IgD-negative memory B cell (primary cell): ENCODE results near the gene CLMP. TPM values are rescaled to one million over a fixed set of nuclear protein-coding genes. Genes with fewer than 3 reads are reported as not detected.

Source experiments
- H3K27ac Mint-ChIP-seq, 3 donors: one replicate each; pipeline ENCODE4 v1.8.0; 2020 to 2022; ENCODE audit warnings: mild to moderate bottlenecking in 3 of 3, mixed read lengths in 3 of 3, moderate library complexity in 1 of 3
- H3K27me3 Mint-ChIP-seq: one replicate; pipeline ENCODE4 v1.8.0; 2021; ENCODE audit warnings: mixed read lengths
- H3K36me3 Mint-ChIP-seq: one replicate; pipeline ENCODE4 v1.8.0; 2020; ENCODE audit warnings: mild to moderate bottlenecking, mixed read lengths
- H3K4me1 Mint-ChIP-seq, 3 donors: one replicate each; pipeline ENCODE4 v1.8.0; 2020 to 2022; ENCODE audit warnings: mixed read lengths in 3 of 3, mild to moderate bottlenecking in 1 of 3
- H3K4me3 Mint-ChIP-seq, 4 donors: one replicate each; pipeline ENCODE4 v1.8.0; 2020 to 2022; ENCODE audit warnings: mild to moderate bottlenecking in 4 of 4, mixed read lengths in 4 of 4, moderate library complexity in 3 of 4
- H3K9me3 Mint-ChIP-seq, 3 donors: one replicate each; pipeline ENCODE4 v1.8.0; 2020 to 2021; ENCODE audit warnings: mixed read lengths in 3 of 3, mild to moderate bottlenecking in 1 of 3
- polyA plus RNA-seq: library from polyadenylated mRNA; unstranded; fragments of 300-500 nt; fragmentation: Illumina TruSeq; gene quantifications from one replicate; pipeline ENCODE4 v1.2.3, GENCODE V29; 2021

Gene CLMP
- polyA plus RNA-seq, 1 donor from 2014 or later = 0.31 TPM

DNA sequence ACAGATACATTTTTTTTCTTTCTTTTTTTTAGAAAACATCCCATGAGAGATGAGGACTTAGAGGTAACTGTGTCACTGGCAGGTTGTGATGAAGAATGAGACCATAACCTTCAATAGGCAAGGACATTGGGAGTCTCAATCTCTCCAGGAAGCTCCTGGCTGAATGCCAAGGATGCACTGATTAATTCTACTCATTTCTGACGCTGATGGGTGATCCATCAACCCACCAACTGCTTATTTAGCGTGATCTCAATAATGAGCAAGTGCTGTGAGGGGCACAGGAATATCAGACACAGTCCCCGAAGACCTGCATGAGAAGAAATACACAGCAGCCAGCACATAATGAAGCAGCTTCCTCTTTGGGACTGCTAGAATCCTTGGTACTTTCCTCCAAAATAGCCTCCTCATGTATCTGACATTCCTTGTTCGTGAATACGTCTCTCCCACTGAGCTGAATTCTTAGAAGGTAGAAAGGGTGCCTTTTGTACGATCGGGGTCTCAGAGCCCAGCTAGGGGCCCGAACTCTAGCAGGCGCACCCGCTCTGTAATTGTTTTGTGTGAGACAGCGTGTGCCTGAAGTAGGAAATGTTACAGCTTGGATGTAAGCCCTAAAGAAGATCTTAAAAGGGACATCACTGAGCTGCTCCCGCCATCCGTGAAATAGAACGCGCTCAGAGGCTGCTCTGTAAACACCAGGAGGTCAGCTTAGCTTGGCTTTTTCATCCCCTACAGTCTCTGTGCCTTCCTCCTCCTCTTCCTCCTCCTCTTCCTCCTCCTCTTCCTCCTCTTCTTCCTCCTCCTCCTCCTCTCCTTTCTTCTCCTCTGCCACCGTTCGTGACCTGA lies 7.2 kb downstream of the CLMP start:
- H3K27me3 Mint-ChIP-seq = peaks cover 40% of the 10 kb centered on the region

DNA sequence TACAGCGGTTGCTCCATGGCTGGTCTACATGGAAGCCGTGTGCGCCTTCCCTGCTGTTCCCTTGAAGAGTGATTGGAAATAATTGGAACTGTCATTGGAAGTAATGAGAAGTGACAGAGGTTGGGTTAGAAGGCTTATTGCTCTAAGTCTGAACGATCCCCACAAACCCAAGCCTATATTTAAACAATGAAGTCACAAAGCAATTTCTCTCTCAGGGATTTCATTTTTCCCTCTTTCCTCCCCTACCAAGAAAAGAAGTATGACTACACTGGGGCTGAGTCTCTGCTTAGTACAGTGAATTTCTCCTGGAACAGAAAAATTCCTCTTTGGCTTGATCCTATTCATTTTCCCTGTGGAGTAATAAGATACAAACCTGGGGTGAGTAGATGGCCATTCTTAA lies 7.8 kb downstream of the CLMP start:
- no peaks in the 10 kb centered on the region for H3K9me3 Mint-ChIP-seq
- peaks cover 34% of the 10 kb centered on the region for H3K27me3 Mint-ChIP-seq
- no peak overlapping the region for H3K27ac Mint-ChIP-seq
- H3K4me3 Mint-ChIP-seq = no peak overlapping the region
- no peaks in the 10 kb centered on the region for H3K4me1 Mint-ChIP-seq
- H3K36me3 Mint-ChIP-seq = no peaks in the 10 kb centered on the region

More for the DNA sequence above, 7.2 kb downstream of the CLMP start:
- H3K4me3 Mint-ChIP-seq = no peak overlapping the region
- H3K9me3 Mint-ChIP-seq = no peaks in the 10 kb centered on the region
- no peaks in the 10 kb centered on the region for H3K4me1 Mint-ChIP-seq
- H3K36me3 Mint-ChIP-seq = no peaks in the 10 kb centered on the region
- no peak overlapping the region for H3K27ac Mint-ChIP-seq

DNA sequence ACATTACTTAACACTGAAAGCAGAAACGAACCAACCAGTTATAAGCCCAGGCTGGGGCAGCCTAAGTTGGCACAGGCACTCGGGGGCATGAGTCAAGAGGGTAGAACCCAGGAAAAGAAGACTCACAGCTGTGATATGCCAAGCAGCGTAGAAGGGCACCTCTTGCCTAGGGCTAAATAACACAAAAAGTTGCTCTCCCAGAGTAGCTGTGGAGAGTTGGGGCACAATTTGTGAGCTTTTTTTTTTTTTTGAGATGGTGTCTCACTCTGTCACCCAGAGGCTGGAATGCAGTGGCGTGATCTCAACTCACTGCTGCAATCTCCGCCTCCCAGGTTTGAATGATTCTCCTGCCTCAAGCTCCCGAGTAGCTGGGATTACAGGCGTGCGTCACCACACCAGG lies 8.8 kb downstream of the CLMP start:
- no peaks in the 10 kb centered on the region for H3K4me1 Mint-ChIP-seq

DNA sequence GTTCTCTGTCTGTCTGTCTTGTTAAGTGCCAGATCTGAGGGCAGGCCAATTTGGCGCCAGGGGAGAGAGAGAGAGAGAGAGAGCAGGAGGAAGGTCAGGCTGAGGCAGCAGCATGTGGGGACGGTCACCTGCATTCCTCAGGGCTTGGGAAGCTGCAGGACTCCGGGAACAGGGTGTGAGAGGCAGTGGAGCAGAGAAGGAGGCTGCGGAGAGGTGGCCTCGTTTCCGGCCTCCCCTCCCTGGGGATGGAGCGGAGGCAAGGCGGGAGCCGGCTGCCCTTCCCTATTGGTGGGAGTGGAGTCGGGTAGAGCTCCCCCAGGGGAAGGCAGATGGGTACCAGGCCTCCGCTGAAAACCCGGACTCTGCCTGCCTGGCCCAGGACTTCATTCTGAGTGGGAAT lies 9.7 kb downstream of the CLMP start:
- H3K4me1 Mint-ChIP-seq = no peaks in the 10 kb centered on the region
- H3K9me3 Mint-ChIP-seq = peaks cover 0 to 4% (median 2%) of the 10 kb centered on the region in 3 donors
- H3K27me3 Mint-ChIP-seq = peaks cover 37% of the 10 kb centered on the region
- H3K36me3 Mint-ChIP-seq = no peaks in the 10 kb centered on the region
- no peak overlapping the region for H3K27ac Mint-ChIP-seq
- H3K4me3 Mint-ChIP-seq = no peak overlapping the region

More for the DNA sequence above, 8.8 kb downstream of the CLMP start:
- Mint-ChIP-seq H3K4me3 (no peak overlapping the region), H3K9me3 (no peaks in the 10 kb centered on the region), H3K27ac (no peak overlapping the region), H3K27me3 (peaks cover 32% of the 10 kb centered on the region), H3K36me3 (no peaks in the 10 kb centered on the region)

DNA sequence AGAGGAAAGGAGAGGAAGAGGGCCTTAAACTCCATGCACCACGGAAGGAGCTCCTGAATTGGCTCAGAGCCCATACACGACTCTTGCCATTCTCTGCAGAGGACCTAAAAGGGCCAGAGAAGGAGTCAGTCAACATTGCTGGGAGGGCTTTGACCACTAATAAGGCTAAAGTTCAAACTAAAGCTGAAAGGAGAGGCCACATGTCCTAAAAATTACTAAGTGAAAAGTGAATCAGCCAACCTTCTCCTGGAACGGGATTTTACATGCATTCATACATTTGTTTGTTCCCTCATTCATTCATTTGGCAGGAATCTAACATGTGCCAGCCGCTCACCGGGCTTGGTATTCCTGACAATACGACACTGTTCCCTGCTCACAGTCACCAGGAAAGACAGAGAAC lies 10.5 kb downstream of the CLMP start:
- no peaks in the 10 kb centered on the region for H3K36me3 Mint-ChIP-seq
- H3K27me3 Mint-ChIP-seq = peaks cover 39% of the 10 kb centered on the region

DNA sequence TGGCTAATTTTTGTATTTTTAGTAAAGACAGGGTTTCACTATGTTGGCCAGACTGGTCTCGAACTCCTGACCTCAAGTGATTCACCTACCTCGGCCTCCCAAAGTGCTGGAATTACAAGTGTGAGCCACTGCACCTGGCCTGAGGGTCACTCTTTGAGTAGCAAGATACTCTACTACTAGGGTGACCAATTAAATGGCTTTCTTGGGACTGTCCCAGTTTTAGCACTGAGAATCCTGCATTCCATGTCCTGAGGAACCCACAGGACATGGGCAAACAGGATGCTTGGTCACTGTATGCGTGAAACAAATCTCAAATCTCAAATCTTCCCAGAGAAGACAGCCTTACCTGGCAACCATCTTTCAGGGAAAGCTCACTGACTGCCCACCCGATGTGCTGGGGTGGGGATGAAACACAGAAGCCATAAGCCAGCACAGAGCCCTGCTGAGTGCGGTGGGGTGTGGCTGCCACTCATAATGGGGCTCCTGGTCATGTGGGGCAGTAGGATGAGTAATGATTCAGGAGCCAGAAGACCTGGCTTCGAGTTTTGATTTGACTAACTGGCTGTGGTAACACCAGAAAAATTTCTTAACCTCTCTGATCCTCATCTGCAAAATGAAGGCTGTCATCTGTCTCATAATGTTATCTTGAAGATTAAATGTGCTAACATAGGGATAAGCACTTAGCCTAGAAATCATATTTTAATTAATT lies 11.5 kb downstream of the CLMP start:
- Mint-ChIP-seq H3K36me3 (no peaks in the 10 kb centered on the region), H3K4me1 (no peaks in the 10 kb centered on the region), H3K4me3 (no peak overlapping the region), H3K9me3 (peaks cover 0 to 9% (median 2%) of the 10 kb centered on the region in 3 donors), H3K27ac (no peak overlapping the region), H3K27me3 (peaks cover 34% of the 10 kb centered on the region)

More for the DNA sequence above, 10.5 kb downstream of the CLMP start:
- H3K4me3 Mint-ChIP-seq = no peak overlapping the region
- H3K4me1 Mint-ChIP-seq = no peaks in the 10 kb centered on the region
- no peak overlapping the region for H3K27ac Mint-ChIP-seq
- H3K9me3 Mint-ChIP-seq = peaks cover 0 to 9% (median 2%) of the 10 kb centered on the region in 3 donors

DNA sequence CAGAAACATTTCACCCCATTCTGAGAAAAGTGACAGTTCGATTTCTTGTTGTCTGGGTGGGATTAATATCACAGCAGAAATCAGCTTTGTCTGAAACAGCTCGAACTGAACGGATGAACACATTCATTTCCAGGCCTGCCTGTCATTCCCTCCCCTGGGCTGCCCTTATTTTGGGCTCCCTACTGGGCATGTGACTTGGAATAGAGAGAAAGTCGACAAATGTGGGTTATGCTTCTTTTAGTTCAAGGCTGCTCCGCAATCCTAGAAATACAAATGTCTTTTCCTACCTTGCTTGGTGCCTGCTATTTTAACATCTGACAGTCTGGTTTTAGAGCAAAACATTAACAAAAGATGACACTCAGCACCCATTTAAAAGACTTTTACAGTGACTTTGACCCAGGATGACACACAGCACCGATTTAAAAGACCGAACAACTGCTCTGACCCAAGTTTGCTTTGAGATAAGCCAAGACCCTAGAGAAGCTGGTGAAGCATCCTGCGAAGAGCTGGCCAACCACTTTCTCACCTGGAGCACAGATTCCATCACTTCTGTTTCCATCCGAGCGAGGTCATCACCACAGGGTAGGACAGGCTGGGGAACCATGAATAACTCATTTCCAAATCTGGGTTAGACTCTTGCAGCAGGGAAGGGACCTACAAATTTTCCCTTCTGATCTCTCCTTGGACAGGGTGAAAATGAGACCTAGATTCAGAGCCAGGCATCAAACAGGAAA lies 13.1 kb downstream of the CLMP start:
- H3K4me1 Mint-ChIP-seq = no peaks in the 10 kb centered on the region
- no peak overlapping the region for H3K4me3 Mint-ChIP-seq
- peaks cover 0 to 9% (median 2%) of the 10 kb centered on the region in 3 donors for H3K9me3 Mint-ChIP-seq
- H3K36me3 Mint-ChIP-seq = no peaks in the 10 kb centered on the region
- no peak overlapping the region for H3K27ac Mint-ChIP-seq
- peaks cover 24% of the 10 kb centered on the region for H3K27me3 Mint-ChIP-seq

DNA sequence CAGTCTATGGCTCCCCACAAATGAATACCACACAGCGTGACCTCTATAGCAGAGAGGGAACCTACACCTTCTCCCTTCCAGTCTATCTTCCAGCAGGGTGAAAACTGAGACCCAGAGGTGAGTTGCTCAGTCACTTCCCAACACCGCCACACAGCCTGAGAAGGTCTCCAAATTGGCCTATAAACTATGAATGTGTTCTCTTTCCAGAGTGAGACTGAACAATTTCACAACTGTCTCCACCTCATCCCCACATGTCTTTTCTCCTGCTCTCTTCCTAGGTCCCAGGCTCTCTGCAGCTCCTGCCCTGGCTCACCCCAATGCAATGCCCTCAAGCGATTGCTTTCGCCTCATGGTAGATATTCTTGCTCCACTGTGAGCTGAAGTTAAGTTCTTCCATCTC lies 14.0 kb downstream of the CLMP start:
- H3K9me3 Mint-ChIP-seq = peaks cover 0 to 9% (median 2%) of the 10 kb centered on the region in 3 donors
- no peak overlapping the region for H3K4me3 Mint-ChIP-seq
- no peak overlapping the region for H3K27ac Mint-ChIP-seq
- no peaks in the 10 kb centered on the region for H3K36me3 Mint-ChIP-seq
- H3K4me1 Mint-ChIP-seq = no peaks in the 10 kb centered on the region
- peaks cover 20% of the 10 kb centered on the region for H3K27me3 Mint-ChIP-seq

DNA sequence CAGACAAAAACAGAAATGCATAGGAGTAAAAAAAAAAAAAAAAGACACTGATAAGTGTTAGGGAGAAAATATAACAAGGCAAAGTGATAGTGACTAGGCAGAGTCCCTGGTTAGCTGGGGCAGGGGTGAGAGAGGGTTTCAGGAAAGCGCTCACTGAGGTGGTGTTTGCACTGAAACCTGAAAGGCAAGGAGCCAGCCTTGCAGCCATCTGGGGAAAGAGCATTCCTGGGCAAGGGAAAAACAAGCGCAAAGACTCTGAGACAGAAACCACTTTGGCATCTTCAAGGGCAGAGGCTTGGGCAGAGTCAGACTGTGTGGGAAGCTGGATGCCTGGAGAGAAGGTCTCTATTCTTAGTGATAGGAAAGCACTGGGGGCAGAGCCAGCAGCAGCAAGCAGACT lies 14.5 kb downstream of the CLMP start:
- no peak overlapping the region for H3K27ac Mint-ChIP-seq
- peaks cover 15% of the 10 kb centered on the region for H3K27me3 Mint-ChIP-seq
- no peak overlapping the region for H3K4me3 Mint-ChIP-seq
- H3K4me1 Mint-ChIP-seq = no peaks in the 10 kb centered on the region
- H3K36me3 Mint-ChIP-seq = no peaks in the 10 kb centered on the region
- H3K9me3 Mint-ChIP-seq = peaks cover 0 to 9% (median 2%) of the 10 kb centered on the region in 3 donors

DNA sequence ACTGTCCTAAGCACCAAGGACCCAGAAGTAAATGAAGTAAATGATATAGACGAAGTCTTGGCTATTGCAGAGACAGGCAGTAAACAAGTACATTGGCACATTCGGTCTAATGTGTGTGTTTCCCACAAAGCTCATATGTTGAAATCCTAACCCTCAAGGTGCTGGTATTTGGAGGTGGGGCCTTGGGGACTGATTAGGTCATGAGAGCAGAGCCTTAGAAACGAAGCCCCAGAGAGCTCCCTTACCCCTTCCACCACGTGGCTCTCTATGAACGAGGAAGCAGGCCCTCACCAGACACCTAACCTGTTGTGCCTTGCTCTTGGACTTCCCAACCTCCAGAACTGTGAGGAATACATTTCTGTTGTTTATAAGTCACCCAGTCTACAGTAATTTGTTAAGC lies 14.9 kb downstream of the CLMP start:
- Mint-ChIP-seq H3K9me3 (peaks cover 0 to 9% (median 2%) of the 10 kb centered on the region in 3 donors), H3K4me3 (no peak overlapping the region), H3K27ac (no peak overlapping the region), H3K4me1 (no peaks in the 10 kb centered on the region), H3K27me3 (peaks cover 15% of the 10 kb centered on the region), H3K36me3 (no peaks in the 10 kb centered on the region)

DNA sequence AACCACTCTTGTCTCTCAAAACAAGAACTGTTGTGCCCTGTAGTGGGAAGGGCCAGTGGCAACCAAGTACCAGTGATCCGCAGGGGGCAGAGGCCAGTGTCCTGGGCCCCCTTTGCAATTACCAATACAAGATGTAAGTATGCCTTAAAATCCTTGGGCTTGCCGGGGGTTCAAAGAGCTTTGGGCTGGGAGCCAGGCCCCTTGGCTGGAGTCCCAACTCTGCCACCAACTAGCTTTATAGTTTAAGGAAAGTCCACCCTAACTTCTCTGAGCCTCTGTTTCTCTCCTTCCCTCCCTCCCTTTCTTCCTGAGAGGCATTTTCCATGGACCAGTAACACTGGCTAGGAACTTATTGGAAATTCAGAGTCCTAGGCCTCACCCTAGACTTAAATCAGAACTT lies 15.5 kb downstream of the CLMP start:
- Mint-ChIP-seq H3K27me3 (peaks cover 9% of the 10 kb centered on the region), H3K9me3 (peaks cover 0 to 9% (median 2%) of the 10 kb centered on the region in 3 donors), H3K36me3 (no peaks in the 10 kb centered on the region), H3K27ac (no peak overlapping the region), H3K4me1 (no peaks in the 10 kb centered on the region), H3K4me3 (no peak overlapping the region)

DNA sequence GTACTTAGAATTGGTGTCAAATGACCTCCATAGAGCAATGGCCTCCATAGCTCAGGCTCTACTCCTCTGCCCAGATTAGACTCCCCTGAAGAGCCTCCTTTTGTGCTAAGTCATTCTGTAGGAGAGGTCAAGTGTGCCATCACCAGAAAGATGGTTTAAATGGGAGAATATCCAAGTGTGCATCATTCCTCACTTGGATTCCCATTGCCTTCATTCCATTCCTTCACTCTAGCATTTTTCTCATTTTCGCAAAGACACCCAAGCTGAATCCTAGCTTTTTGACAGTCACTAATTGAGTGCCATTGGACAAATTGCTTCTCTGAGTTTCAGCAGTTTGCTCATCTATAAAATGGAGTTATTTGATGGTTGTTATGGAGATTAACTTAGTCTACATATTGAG lies 16.9 kb downstream of the CLMP start:
- no peak overlapping the region for H3K4me3 Mint-ChIP-seq
- no peak overlapping the region for H3K27ac Mint-ChIP-seq
- peaks cover 6% of the 10 kb centered on the region for H3K27me3 Mint-ChIP-seq
- no peaks in the 10 kb centered on the region for H3K4me1 Mint-ChIP-seq
- peaks cover 0 to 9% (median 2%) of the 10 kb centered on the region in 3 donors for H3K9me3 Mint-ChIP-seq
- no peaks in the 10 kb centered on the region for H3K36me3 Mint-ChIP-seq

DNA sequence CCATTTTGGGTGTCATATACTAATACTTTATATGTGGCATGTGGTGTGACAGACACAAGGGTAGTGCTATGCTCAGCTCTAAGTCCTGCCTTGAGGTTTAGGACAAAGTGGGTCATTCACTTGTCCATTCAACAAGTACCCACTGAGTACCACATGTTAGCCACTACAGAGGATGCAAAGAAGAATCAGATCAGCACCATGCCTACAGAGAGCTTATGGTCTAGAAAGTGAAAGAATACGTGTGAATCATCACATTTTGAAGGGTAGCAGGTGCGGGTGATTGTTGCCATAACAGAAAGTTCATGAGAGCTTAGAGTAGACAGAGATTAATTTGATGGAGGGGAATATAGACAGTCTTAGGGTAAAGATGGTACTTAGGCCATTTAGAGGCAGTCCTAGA lies 18.3 kb downstream of the CLMP start:
- Mint-ChIP-seq H3K27me3 (peaks cover 6% of the 10 kb centered on the region), H3K4me1 (no peaks in the 10 kb centered on the region), H3K4me3 (no peak overlapping the region), H3K36me3 (no peaks in the 10 kb centered on the region), H3K27ac (no peak overlapping the region), H3K9me3 (peaks cover 0 to 9% (median 2%) of the 10 kb centered on the region in 3 donors)

DNA sequence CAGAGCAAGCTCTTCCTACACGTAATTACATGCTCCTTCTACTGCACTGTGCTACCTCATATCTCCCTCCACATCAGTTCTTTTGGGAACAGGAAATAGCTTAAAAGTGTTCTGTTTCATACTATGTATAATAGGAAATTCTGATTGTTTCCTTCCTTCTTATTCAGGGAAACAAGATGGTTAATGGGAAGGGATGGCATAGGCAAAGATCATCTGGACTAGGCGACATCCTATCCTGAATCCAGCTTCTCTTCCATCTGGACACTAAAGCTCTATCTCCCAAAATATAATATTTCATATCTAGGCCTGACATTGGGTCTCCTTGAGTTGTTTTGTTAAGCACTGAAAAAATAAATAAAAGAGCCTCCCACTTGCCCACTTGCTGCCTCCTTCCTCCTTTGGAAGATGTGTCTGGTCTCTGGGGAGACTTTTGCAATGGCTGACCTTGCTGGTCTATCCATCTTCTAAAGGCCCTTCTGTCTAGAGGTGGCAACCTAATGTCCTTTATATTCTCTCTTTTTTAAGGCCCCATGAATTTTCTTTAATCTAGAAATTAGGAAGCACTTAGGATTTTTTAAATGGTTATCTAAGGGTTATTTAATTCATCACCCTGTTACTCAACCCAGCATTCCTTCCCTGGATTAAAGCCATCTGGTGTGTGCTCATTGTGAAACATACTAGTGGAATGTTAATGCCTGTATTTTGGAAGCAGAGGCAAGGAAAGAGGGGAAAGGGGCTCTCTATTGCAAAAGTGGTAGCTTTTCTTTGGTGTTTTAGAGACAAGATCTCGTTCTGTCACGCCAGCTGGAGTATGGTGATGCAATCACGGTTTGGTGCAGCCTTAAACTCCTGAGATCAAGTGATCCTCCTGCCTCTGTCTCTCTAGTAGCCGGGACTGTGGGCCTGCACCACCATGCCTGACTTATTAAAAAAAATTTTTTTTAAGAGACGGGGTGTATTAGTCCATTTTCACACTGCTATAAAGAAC lies 20.6 kb downstream of the CLMP start:
- H3K36me3 Mint-ChIP-seq = no peaks in the 10 kb centered on the region
- no peaks in the 10 kb centered on the region for H3K9me3 Mint-ChIP-seq
- no peaks in the 10 kb centered on the region for H3K4me1 Mint-ChIP-seq
- no peak overlapping the region for H3K27ac Mint-ChIP-seq
- peaks cover 3% of the 10 kb centered on the region for H3K27me3 Mint-ChIP-seq
- no peak overlapping the region for H3K4me3 Mint-ChIP-seq
